ENCODE data around the gene EVPLL. TPM values are rescaled to one million over a fixed set of nuclear protein-coding genes. Genes with fewer than 3 reads are reported as not detected.
"Not testable (repeated sequence)": the region's sequence is repeated elsewhere in the genome, so short reads cannot be mapped to it uniquely, and the experiment has no call there.

EVPLL gene
- total RNA-seq, 6 donors from 2014 or later, result 1.00 to 10.5 (median 2.3) TPM

DNA sequence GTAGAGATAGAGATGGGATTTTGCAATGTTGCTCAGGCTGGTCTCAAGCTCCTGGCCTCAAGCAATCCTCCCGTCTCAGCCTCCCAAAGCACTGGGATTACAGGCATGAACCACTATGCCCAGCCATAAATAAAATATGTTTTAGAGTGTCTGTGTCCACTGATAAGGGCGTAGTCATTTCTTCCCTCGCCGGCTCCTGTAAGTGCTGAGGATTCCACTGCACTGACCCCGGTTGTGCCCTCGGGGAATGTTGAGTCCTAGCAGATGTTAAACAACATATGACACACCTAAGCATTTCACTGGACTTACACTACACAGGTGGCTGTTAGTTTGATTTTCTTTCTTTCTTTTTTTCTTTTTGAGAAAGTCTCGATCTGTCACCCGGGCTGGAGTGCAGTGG lies 8.6 kb upstream of the EVPLL start:
- Histone ChIP-seq H3K4me1 (peaks cover 0 to under 1% (median under 1%) of the 10 kb centered on the region in 4 donors), H3K27me3 (no peaks in the 10 kb centered on the region), H3K9me3 (no peaks in the 10 kb centered on the region), H3K36me3 (no peaks in the 10 kb centered on the region), H3K4me3 (no peak overlapping the region), H3K27ac (no peak overlapping the region)
- DNase-seq (no peak), ATAC-seq (ENCODE audit: low FRiP score in 2 of 2) (no peak)
- TF ChIP-seq EP300 (IDR thresholded peaks at IDR 0.05), result no peak
- no peak for TF ChIP-seq POLR2A (IDR thresholded peaks at IDR 0.05)
- no peak for TF ChIP-seq POLR2AphosphoS5 (IDR thresholded peaks at IDR 0.05)
- no peak for TF ChIP-seq CTCF (IDR thresholded peaks at IDR 0.05)
- WGBS, 2 donors, result 75 to 93% methylated on average over 8 of the region's 8 CpGs

DNA sequence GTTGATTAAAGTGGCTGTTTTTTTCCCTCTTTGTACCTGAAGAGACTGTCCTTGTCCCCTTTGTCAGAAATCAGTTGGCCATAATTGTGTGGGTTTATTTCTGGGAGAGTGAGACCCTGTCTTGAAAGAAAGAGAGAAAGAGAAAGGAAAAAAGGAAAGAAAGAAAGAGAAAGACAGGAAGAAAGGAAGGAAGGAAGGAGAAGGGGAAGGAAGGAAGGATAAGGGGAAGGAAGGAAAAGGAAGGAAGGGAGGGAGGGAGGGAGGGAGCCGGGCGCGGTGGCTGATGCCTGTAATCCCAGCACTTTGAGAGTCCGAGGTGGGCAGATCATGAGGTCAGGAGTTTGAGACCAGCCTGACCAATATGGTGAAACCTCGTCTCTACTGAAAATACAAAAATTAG lies 6.8 kb upstream of the EVPLL start:
- no peaks in the 10 kb centered on the region for H3K4me1 ChIP-seq
- no peak overlapping the region for H3K4me3 ChIP-seq
- WGBS, 2 donors, result 52 to 82% methylated on average over 5 of the region's 5 CpGs
- H3K36me3 ChIP-seq, result no peaks in the 10 kb centered on the region
- ATAC-seq (ENCODE audit: low FRiP score in 2 of 2), result no peak
- H3K9me3 ChIP-seq, result peaks cover 0 to 4% (median 0%) of the 10 kb centered on the region in 4 donors
- H3K27ac ChIP-seq, result no peak overlapping the region
- H3K27me3 ChIP-seq, result no peaks in the 10 kb centered on the region
- no peak for TF ChIP-seq POLR2AphosphoS5 (IDR thresholded peaks at IDR 0.05)
- TF ChIP-seq EP300 (IDR thresholded peaks at IDR 0.05), result no peak
- TF ChIP-seq CTCF (IDR thresholded peaks at IDR 0.05), result no peak
- TF ChIP-seq POLR2A (IDR thresholded peaks at IDR 0.05), result no peak
- no peak for DNase-seq

GRCh38 chr17:18371455-18371854 lies 6.1 kb upstream of the EVPLL start:
- Histone ChIP-seq H3K4me1 (no peaks in the 10 kb centered on the region), H3K9me3 (peaks cover 0 to 4% (median 0%) of the 10 kb centered on the region in 4 donors), H3K4me3 (no peak overlapping the region), H3K36me3 (no peaks in the 10 kb centered on the region), H3K27ac (no peak overlapping the region), H3K27me3 (no peaks in the 10 kb centered on the region)
- DNase-seq (no peak), ATAC-seq (ENCODE audit: low FRiP score in 2 of 2) (no peak)
- TF ChIP-seq POLR2AphosphoS5 (IDR thresholded peaks at IDR 0.05), result no peak
- no peak for TF ChIP-seq CTCF (IDR thresholded peaks at IDR 0.05)
- TF ChIP-seq EP300 (IDR thresholded peaks at IDR 0.05), result no peak
- TF ChIP-seq POLR2A (IDR thresholded peaks at IDR 0.05), result no peak
- 70 to 77% methylated on average over 7 of the region's 7 CpGs for WGBS, 2 donors

GRCh38 chr17:18373181-18373580 lies 4.4 kb upstream of the EVPLL start:
- WGBS, 2 donors, result 85% methylated on average over 6 of the region's 6 CpGs
- peaks cover 0 to 12% (median 9%) of the 10 kb centered on the region in 4 donors for H3K4me1 ChIP-seq
- H3K27me3 ChIP-seq; H3K27ac ChIP-seq; H3K36me3 ChIP-seq; H3K4me3 ChIP-seq; DNase-seq; ATAC-seq (ENCODE audit: low FRiP score in 2 of 2); H3K9me3 ChIP-seq: not testable (repeated sequence)

DNA sequence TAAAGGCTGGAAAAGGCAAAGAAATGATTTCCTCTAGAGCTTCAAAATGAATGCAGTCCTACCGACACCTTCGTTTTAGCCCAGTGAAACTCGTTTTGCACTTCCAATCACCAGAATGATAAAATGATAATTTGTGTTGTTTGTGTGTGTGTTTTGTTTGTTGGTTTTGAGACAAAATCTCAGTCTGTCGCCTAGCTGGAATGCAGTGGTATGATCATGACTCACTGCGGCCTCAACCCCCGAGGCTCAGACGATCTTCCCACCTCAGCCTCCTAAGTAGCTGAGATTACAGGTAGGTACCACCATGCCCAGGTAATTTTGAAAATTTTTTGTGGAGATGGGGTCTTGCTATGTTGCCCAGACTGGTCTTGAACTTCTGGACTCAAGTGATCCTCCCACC lies 3.4 kb upstream of the EVPLL start:
- no peak for TF ChIP-seq POLR2AphosphoS5 (IDR thresholded peaks at IDR 0.05)
- no peak for TF ChIP-seq EP300 (IDR thresholded peaks at IDR 0.05)
- TF ChIP-seq CTCF (IDR thresholded peaks at IDR 0.05), result no peak
- TF ChIP-seq POLR2A (IDR thresholded peaks at IDR 0.05), result no peak
- ATAC-seq (ENCODE audit: low FRiP score in 2 of 2), result no peak
- peaks cover 0 to 15% (median 10%) of the 10 kb centered on the region in 4 donors for H3K4me1 ChIP-seq
- H3K36me3 ChIP-seq, result no peaks in the 10 kb centered on the region
- no peak overlapping the region for H3K4me3 ChIP-seq
- WGBS, 2 donors, result 84 to 90% methylated on average over 7 of the region's 7 CpGs
- H3K27me3 ChIP-seq, result no peaks in the 10 kb centered on the region
- H3K27ac ChIP-seq, result no peak overlapping the region
- DNase-seq, result no peak
- peaks cover 0 to 4% (median 0%) of the 10 kb centered on the region in 4 donors for H3K9me3 ChIP-seq
